Mammary epithelial cell (primary cell): ENCODE data around the gene ZNF385A.

Experiments
- EZH2 ChIP-seq: IDR thresholded peaks from 2 replicates; pipeline ENCODE4 v1.6.1; 2012; ENCODE audit warnings: low read length, inconsistent platforms, borderline replicate concordance
- TF ChIP-seq, protein P1 (sequence below), 2 donors: IDR thresholded peaks in 1 of 2; conservative IDR thresholded peaks in 1 of 2; 2 replicates each; pipeline ENCODE4 v1.5.1; 2011 to 2012; ENCODE audit warnings: inconsistent platforms in 2 of 2, low read length in 2 of 2, mild to moderate bottlenecking in 2 of 2, control low read depth in 1 of 2, low read depth in 1 of 2; ENCODE audit not compliant: insufficient read depth in 1 of 2; ENCODE audit errors: extremely low read depth in 1 of 2

DNA sequence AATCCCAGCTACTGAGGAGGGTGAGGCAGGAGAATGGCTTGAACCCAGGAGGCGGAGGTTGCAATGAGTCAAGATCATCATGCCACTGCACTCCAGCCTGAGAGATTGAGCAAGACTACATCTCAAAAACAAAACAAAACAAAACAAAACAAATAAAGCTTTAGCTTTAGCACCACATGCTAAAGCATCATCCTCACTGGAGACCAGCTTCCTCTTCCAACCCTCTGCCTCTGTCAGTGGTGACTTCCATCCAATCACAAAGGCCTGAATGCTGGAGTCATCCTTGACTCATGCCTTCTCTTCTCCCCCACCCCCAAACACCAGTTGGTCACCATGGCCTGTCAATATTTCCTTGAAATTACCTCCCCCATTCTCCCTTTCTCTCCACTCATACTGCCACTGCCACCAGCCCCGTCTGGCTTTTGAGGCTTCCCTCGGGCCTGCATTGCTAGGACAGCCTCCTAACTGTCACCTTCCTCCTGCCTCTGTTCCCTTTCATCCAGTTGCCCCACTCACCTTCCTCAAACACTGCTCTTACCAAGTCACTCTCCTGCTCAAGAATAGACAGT is 1.4 kb downstream of the ZNF385A start:
- TF ChIP-seq, protein P1, sequence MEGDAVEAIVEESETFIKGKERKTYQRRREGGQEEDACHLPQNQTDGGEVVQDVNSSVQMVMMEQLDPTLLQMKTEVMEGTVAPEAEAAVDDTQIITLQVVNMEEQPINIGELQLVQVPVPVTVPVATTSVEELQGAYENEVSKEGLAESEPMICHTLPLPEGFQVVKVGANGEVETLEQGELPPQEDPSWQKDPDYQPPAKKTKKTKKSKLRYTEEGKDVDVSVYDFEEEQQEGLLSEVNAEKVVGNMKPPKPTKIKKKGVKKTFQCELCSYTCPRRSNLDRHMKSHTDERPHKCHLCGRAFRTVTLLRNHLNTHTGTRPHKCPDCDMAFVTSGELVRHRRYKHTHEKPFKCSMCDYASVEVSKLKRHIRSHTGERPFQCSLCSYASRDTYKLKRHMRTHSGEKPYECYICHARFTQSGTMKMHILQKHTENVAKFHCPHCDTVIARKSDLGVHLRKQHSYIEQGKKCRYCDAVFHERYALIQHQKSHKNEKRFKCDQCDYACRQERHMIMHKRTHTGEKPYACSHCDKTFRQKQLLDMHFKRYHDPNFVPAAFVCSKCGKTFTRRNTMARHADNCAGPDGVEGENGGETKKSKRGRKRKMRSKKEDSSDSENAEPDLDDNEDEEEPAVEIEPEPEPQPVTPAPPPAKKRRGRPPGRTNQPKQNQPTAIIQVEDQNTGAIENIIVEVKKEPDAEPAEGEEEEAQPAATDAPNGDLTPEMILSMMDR (conservative IDR thresholded peaks at IDR 0.05 in 1 of 2, IDR thresholded peaks at IDR 0.05 in 1 of 2; ENCODE audit: extremely low read depth in 1 of 2, insufficient read depth in 1 of 2, low read depth in 1 of 2, low read length in 2 of 2) = no peak
- TF ChIP-seq EZH2 = no peak
